GM23338 (cell line): ENCODE measurements around the gene ARL4A. TPM values are rescaled to one million over a fixed set of nuclear protein-coding genes. Genes with fewer than 3 reads are reported as not detected.
A peak's percentile ranks its signal among the peaks of the same experiment; 100 is the strongest.

ENCODE experiments used
- ATAC-seq: fragments of 200-7000 bp; cut with Tn5 transposase; 3 replicates; pipeline ENCODE4 v1.9.1; 2020
- DNase-seq: peaks from one replicate; pipeline ENCODE4 v3.0.0-alpha.2; 2015; ENCODE audit warnings: low spot score
- H2AFZ ChIP-seq: fragments of 200-600 bp; sonication (generic); 2 replicates; pipeline ENCODE4 v1.8.0; 2016; ENCODE audit warnings: antibody characterized with exemption, mild to moderate bottlenecking, moderate library complexity
- H3F3A ChIP-seq: fragments of 200-600 bp; sonication (generic); replicated peaks from 2 replicates; pipeline ENCODE4 v1.8.0; 2017; ENCODE audit warnings: antibody characterized with exemption, mixed run types, low read depth
- H3K27ac ChIP-seq: fragments of 200-600 bp; sonication (generic); 2 replicates; pipeline ENCODE4 v1.6.1; 2016; ENCODE audit warnings: low read depth
- H3K27me3 ChIP-seq: fragments of 200-600 bp; sonication (generic); 2 replicates; pipeline ENCODE4 v1.8.0; 2016; ENCODE audit warnings: mild to moderate bottlenecking, mixed run types, moderate library complexity; ENCODE audit not compliant: insufficient read depth
- H3K36me3 ChIP-seq: fragments of 200-600 bp; sonication (generic); 2 replicates; pipeline ENCODE4 v1.8.0; 2016; ENCODE audit warnings: mild to moderate bottlenecking; ENCODE audit not compliant: insufficient read depth
- H3K4me1 ChIP-seq: fragments of 200-600 bp; sonication (generic); 2 replicates; pipeline ENCODE4 v1.8.0; 2016; ENCODE audit warnings: mild to moderate bottlenecking, moderate library complexity; ENCODE audit not compliant: insufficient read depth
- H3K4me2 ChIP-seq: fragments of 200-600 bp; sonication (generic); 2 replicates; pipeline ENCODE4 v1.7.1; 2017; ENCODE audit warnings: mixed run types
- H3K4me3 ChIP-seq: fragments of 200-600 bp; sonication (generic); 2 replicates; pipeline ENCODE4 v1.6.1; 2016; ENCODE audit warnings: mixed run types
- H3K79me2 ChIP-seq: fragments of 200-600 bp; sonication (generic); replicated peaks from 2 replicates; pipeline ENCODE4 v1.8.0; 2017; ENCODE audit warnings: mild to moderate bottlenecking; ENCODE audit not compliant: insufficient read depth
- H3K9me2 ChIP-seq: fragments of 200-600 bp; sonication (generic); 2 replicates; pipeline ENCODE4 v1.8.0; 2017; ENCODE audit not compliant: insufficient read depth
- H4K20me1 ChIP-seq: fragments of 200-600 bp; sonication (generic); replicated peaks from 2 replicates; pipeline ENCODE4 v1.8.0; 2017; ENCODE audit warnings: mild to moderate bottlenecking; ENCODE audit not compliant: insufficient read depth
- H3K27ac Mint-ChIP-seq: 2 replicates; pipeline ENCODE4 v1.8.0; 2020; ENCODE audit warnings: inconsistent platforms, mild to moderate bottlenecking, moderate library complexity, mixed read lengths
- H3K27me3 Mint-ChIP-seq: 3 replicates; pipeline ENCODE4 v1.8.0; 2022; ENCODE audit warnings: low read depth, mild to moderate bottlenecking, moderate library complexity, mixed read lengths, inconsistent platforms; ENCODE audit not compliant: insufficient read depth, poor library complexity
- H3K36me3 Mint-ChIP-seq: 3 replicates; pipeline ENCODE4 v1.8.0; 2021; ENCODE audit warnings: low read depth, mild to moderate bottlenecking, inconsistent platforms, moderate library complexity, mixed read lengths
- H3K4me1 Mint-ChIP-seq: 3 replicates; pipeline ENCODE4 v1.8.0; 2020; ENCODE audit warnings: mild to moderate bottlenecking, inconsistent platforms, mixed read lengths
- H3K4me3 Mint-ChIP-seq: 3 replicates; pipeline ENCODE4 v1.8.0; 2021; ENCODE audit warnings: moderate library complexity, mild to moderate bottlenecking, inconsistent platforms, mixed read lengths
- H3K9me3 Mint-ChIP-seq: 3 replicates; pipeline ENCODE4 v1.8.0; 2020; ENCODE audit warnings: moderate library complexity, mild to moderate bottlenecking, inconsistent platforms, mixed read lengths
- CREB1 ChIP-seq: fragments of 250-450 bp; sonication (Bioruptor Pico); IDR thresholded peaks from 2 replicates; pipeline ENCODE4 v1.5.0; 2020; ENCODE audit warnings: low read depth, mild to moderate bottlenecking, moderate library complexity
- EZH2 ChIP-seq: fragments of 200-600 bp; sonication (generic); IDR thresholded peaks from one replicate; pipeline ENCODE4 v1.8.0; 2017; ENCODE audit warnings: antibody characterized with exemption, mild to moderate bottlenecking, low read depth; ENCODE audit not compliant: unreplicated experiment
- EZH2phosphoT487 ChIP-seq: fragments of 200-600 bp; sonication (generic); IDR thresholded peaks from one replicate; pipeline ENCODE4 v1.8.1; 2018; ENCODE audit warnings: antibody characterized with exemption; ENCODE audit not compliant: unreplicated experiment
- JUNB ChIP-seq: IDR thresholded peaks from one replicate; pipeline ENCODE4 v1.6.1; 2016; ENCODE audit warnings: antibody characterized with exemption; ENCODE audit not compliant: unreplicated experiment
- NANOG ChIP-seq: IDR thresholded peaks from 2 replicates; pipeline ENCODE4 v1.6.1; 2016; ENCODE audit warnings: antibody characterized with exemption, borderline replicate concordance
- POLR2AphosphoS5 ChIP-seq: IDR thresholded peaks from 2 replicates; pipeline ENCODE4 v1.6.1; 2016; ENCODE audit warnings: antibody characterized with exemption, low read depth
- STAT1 ChIP-seq: IDR thresholded peaks from one replicate; pipeline ENCODE4 v1.6.1; 2016; ENCODE audit warnings: antibody characterized with exemption; ENCODE audit not compliant: unreplicated experiment
- ZNF114 ChIP-seq: fragments of 250-450 bp; sonication (Bioruptor Pico); IDR thresholded peaks from 2 replicates; pipeline ENCODE4 v1.5.0; 2020; ENCODE audit warnings: mild to moderate bottlenecking, moderate library complexity
- polyA plus RNA-seq: library from polyadenylated mRNA; unstranded; fragments of >200 nt; fragmentation: Nextera tagmentation; extraction: Ambion mirVana; gene quantifications from 2 replicates; pipeline ENCODE4 v1.2.1, GENCODE V29; 2016
- total RNA-seq: library from RNA; depleted of rRNA; stranded (reverse); fragments of >200 nt; shearing (Covaris generic); gene quantifications from 2 replicates; pipeline ENCODE4 v1.2.3, GENCODE V29; 2014
- TF ChIP-seq, protein P1 (sequence below): fragments of 250-450 bp; sonication (Bioruptor Pico); IDR thresholded peaks from 2 replicates; pipeline ENCODE4 v1.5.0; 2020; ENCODE audit warnings: mild to moderate bottlenecking, moderate library complexity
- TF ChIP-seq, protein P2 (sequence below): IDR thresholded peaks from 2 replicates; pipeline ENCODE4 v1.6.1; 2016; ENCODE audit warnings: antibody characterized with exemption
- TF ChIP-seq, protein P3 (sequence below): IDR thresholded peaks from one replicate; pipeline ENCODE4 v1.6.1; 2018; ENCODE audit warnings: antibody characterized with exemption; ENCODE audit not compliant: unreplicated experiment

The ARL4A gene
- total and polyA plus RNA-seq, 2 experiments from 2014 or later, result 48.9 to 82.5 TPM

DNA sequence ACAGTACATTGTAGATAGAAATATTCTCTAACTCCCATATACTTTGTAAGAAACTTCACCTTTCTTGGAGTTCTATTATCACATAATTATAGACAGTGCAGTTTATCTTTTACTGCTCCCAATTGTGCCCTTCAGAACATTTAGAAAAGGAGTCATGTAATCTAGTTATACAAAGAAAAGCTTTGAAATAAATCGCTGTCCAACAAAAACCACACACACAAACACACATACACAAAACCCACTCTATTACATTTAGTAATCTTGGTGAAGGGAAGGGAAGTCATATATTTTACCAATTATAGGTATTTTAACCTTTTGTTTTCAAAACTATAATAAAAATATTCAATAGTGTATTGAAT lies 26.9 kb downstream of the ARL4A start (continued):
- TF ChIP-seq, protein P1, sequence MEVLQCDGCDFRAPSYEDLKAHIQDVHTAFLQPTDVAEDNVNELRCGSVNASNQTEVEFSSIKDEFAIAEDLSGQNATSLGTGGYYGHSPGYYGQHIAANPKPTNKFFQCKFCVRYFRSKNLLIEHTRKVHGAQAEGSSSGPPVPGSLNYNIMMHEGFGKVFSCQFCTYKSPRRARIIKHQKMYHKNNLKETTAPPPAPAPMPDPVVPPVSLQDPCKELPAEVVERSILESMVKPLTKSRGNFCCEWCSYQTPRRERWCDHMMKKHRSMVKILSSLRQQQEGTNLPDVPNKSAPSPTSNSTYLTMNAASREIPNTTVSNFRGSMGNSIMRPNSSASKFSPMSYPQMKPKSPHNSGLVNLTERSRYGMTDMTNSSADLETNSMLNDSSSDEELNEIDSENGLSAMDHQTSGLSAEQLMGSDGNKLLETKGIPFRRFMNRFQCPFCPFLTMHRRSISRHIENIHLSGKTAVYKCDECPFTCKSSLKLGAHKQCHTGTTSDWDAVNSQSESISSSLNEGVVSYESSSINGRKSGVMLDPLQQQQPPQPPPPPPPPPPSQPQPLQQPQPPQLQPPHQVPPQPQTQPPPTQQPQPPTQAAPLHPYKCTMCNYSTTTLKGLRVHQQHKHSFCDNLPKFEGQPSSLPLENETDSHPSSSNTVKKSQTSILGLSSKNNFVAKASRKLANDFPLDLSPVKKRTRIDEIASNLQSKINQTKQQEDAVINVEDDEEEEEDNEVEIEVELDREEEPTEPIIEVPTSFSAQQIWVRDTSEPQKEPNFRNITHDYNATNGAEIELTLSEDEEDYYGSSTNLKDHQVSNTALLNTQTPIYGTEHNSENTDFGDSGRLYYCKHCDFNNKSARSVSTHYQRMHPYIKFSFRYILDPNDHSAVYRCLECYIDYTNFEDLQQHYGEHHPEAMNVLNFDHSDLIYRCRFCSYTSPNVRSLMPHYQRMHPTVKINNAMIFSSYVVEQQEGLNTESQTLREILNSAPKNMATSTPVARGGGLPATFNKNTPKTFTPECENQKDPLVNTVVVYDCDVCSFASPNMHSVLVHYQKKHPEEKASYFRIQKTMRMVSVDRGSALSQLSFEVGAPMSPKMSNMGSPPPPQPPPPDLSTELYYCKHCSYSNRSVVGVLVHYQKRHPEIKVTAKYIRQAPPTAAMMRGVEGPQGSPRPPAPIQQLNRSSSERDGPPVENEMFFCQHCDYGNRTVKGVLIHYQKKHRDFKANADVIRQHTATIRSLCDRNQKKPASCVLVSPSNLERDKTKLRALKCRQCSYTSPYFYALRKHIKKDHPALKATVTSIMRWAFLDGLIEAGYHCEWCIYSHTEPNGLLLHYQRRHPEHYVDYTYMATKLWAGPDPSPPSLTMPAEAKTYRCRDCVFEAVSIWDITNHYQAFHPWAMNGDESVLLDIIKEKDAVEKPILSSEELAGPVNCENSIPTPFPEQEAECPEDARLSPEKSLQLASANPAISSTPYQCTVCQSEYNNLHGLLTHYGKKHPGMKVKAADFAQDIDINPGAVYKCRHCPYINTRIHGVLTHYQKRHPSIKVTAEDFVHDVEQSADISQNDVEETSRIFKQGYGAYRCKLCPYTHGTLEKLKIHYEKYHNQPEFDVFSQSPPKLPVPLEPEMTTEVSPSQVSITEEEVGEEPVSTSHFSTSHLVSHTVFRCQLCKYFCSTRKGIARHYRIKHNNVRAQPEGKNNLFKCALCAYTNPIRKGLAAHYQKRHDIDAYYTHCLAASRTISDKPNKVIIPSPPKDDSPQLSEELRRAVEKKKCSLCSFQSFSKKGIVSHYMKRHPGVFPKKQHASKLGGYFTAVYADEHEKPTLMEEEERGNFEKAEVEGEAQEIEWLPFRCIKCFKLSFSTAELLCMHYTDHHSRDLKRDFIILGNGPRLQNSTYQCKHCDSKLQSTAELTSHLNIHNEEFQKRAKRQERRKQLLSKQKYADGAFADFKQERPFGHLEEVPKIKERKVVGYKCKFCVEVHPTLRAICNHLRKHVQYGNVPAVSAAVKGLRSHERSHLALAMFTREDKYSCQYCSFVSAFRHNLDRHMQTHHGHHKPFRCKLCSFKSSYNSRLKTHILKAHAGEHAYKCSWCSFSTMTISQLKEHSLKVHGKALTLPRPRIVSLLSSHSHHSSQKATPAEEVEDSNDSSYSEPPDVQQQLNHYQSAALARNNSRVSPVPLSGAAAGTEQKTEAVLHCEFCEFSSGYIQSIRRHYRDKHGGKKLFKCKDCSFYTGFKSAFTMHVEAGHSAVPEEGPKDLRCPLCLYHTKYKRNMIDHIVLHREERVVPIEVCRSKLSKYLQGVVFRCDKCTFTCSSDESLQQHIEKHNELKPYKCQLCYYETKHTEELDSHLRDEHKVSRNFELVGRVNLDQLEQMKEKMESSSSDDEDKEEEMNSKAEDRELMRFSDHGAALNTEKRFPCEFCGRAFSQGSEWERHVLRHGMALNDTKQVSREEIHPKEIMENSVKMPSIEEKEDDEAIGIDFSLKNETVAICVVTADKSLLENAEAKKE (CRISPR knock-in tag), result no peak
- TF ChIP-seq, protein P2, sequence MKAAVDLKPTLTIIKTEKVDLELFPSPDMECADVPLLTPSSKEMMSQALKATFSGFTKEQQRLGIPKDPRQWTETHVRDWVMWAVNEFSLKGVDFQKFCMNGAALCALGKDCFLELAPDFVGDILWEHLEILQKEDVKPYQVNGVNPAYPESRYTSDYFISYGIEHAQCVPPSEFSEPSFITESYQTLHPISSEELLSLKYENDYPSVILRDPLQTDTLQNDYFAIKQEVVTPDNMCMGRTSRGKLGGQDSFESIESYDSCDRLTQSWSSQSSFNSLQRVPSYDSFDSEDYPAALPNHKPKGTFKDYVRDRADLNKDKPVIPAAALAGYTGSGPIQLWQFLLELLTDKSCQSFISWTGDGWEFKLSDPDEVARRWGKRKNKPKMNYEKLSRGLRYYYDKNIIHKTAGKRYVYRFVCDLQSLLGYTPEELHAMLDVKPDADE, result no peak

DNA sequence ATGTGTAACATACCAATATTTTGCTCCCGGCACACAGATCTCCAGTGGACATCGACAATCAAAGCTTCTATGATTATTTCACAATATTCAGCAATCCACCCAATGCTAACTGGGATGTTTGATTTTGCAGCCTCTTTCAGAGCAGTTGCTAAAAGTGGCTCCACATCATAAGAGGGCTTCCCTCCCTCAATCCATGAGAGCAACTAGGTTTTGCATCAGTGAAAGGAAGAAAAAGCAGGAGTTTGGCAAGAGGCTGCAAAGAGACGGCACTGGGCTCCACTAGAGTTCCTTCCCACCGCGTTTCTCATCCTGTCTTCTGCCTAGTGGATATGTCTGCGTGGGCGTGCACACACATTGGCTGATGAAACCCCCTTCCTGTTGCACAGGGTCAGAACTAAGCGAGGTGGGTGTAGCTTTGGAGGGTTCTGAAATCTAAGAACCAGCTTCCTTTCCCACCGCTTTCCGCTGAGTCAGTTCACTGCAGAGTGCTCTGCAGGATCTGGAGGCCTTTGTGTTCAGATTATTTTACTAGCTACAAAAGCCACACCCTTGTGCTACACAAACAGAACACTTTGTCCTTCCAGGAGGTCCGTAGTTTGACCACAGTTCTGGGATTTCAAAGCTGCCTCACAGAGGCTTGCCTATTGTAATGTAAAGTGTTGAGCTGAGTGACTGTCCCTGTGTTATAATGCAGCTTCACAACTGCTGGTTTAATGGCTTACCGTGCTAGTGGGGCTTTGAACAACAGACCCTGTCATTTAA lies 28.1 kb downstream of the ARL4A start:
- no peaks in the 10 kb centered on the region for H3F3A ChIP-seq
- H3K27ac ChIP-seq, result peak overlapping the region; percentile 66; the same call in 1 of the 2 replicates
- Mint-ChIP-seq H3K36me3 (no peaks in the 10 kb centered on the region), H3K4me1 (peaks cover 59% of the 10 kb centered on the region), H3K4me3 (peak overlapping the region; percentile 53), H3K27me3 (peaks cover 2% of the 10 kb centered on the region), H3K9me3 (no peaks in the 10 kb centered on the region), H3K27ac (peak overlapping the region; percentile 93)
- peak; percentile 80 for DNase-seq
- H3K9me2 ChIP-seq, result no peaks in the 10 kb centered on the region
- peak overlapping the region; percentile 28 for H3K4me3 ChIP-seq
- peaks cover 53% of the 10 kb centered on the region for H3K4me1 ChIP-seq
- no peaks in the 10 kb centered on the region for H3K36me3 ChIP-seq
- no peaks in the 10 kb centered on the region for H3K79me2 ChIP-seq
- ATAC-seq, result peak; percentile 96
- H4K20me1 ChIP-seq, result no peaks in the 10 kb centered on the region
- no peaks in the 10 kb centered on the region for H3K27me3 ChIP-seq
- peak overlapping the region; percentile 3; the same call in 1 of the 2 replicates for H2AFZ ChIP-seq
- peak overlapping the region; percentile 68 for H3K4me2 ChIP-seq
- no peak for TF ChIP-seq EZH2phosphoT487
- no peak for TF ChIP-seq EZH2
- TF ChIP-seq, protein P3, sequence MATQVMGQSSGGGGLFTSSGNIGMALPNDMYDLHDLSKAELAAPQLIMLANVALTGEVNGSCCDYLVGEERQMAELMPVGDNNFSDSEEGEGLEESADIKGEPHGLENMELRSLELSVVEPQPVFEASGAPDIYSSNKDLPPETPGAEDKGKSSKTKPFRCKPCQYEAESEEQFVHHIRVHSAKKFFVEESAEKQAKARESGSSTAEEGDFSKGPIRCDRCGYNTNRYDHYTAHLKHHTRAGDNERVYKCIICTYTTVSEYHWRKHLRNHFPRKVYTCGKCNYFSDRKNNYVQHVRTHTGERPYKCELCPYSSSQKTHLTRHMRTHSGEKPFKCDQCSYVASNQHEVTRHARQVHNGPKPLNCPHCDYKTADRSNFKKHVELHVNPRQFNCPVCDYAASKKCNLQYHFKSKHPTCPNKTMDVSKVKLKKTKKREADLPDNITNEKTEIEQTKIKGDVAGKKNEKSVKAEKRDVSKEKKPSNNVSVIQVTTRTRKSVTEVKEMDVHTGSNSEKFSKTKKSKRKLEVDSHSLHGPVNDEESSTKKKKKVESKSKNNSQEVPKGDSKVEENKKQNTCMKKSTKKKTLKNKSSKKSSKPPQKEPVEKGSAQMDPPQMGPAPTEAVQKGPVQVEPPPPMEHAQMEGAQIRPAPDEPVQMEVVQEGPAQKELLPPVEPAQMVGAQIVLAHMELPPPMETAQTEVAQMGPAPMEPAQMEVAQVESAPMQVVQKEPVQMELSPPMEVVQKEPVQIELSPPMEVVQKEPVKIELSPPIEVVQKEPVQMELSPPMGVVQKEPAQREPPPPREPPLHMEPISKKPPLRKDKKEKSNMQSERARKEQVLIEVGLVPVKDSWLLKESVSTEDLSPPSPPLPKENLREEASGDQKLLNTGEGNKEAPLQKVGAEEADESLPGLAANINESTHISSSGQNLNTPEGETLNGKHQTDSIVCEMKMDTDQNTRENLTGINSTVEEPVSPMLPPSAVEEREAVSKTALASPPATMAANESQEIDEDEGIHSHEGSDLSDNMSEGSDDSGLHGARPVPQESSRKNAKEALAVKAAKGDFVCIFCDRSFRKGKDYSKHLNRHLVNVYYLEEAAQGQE, result no peak
- TF ChIP-seq CREB1 (CRISPR knock-in tag), result no peak
- TF ChIP-seq, protein P2, result no peak
- no peak for TF ChIP-seq ZNF114 (CRISPR knock-in tag)
- no peak for TF ChIP-seq STAT1
- peak; percentile 73 for TF ChIP-seq NANOG
- TF ChIP-seq JUNB, result no peak
- TF ChIP-seq POLR2AphosphoS5, result no peak
